DLD1 (cell line): Measurements from ENCODE around the gene ADGRV1.

Experiments
- in situ Hi-C: cut with HindIII; loops from 2 replicates; pipeline ENCODE4 v1.10.0; 2017; ENCODE audit warnings: low sequenced_read_pairs

The ADGRV1 gene

GRCh38 chr5:91174396-91174795 is 615.8 kb downstream of the ADGRV1 start:
- in situ Hi-C loops, result no loop called here

GRCh38 chr5:91175708-91176107 is 617.1 kb downstream of the ADGRV1 start:
- in situ Hi-C loops, result no loop called here

- in situ Hi-C loops, result no loop called here
Observed at GRCh38 chr5:91176288-91177016, 617.9 kb downstream of the ADGRV1 start.

- in situ Hi-C loops, result no loop called here
Observed at GRCh38 chr5:91177085-91177484, 618.5 kb downstream of the ADGRV1 start.

GRCh38 chr5:91177639-91178038 is 619.0 kb downstream of the ADGRV1 start:
- in situ Hi-C loops, result no loop called here

GRCh38 chr5:91178461-91178860 is 619.9 kb downstream of the ADGRV1 start:
- in situ Hi-C loops, result no loop called here

- in situ Hi-C loops, result no loop called here
Observed at GRCh38 chr5:91179018-91179417, 620.4 kb downstream of the ADGRV1 start.

GRCh38 chr5:91180506-91180905 is 621.9 kb downstream of the ADGRV1 start:
- in situ Hi-C loops, result no loop called here

GRCh38 chr5:91182763-91183162 is 624.2 kb downstream of the ADGRV1 start:
- in situ Hi-C loops, result no loop called here

- in situ Hi-C loops, result no loop called here
Observed at GRCh38 chr5:91183743-91184142, 625.1 kb downstream of the ADGRV1 start.

GRCh38 chr5:91186101-91186500 is 627.5 kb downstream of the ADGRV1 start:
- in situ Hi-C loops, result no loop called here

GRCh38 chr5:91187032-91187431 is 628.4 kb downstream of the ADGRV1 start:
- in situ Hi-C loops, result no loop called here

- in situ Hi-C loops, result no loop called here
Observed at GRCh38 chr5:91188755-91189154, 630.2 kb downstream of the ADGRV1 start.

GRCh38 chr5:91189480-91190313 is 631.1 kb downstream of the ADGRV1 start:
- in situ Hi-C loops, result no loop called here

- in situ Hi-C loops, result no loop called here
Observed at GRCh38 chr5:91190314-91190690, 631.7 kb downstream of the ADGRV1 start.

- in situ Hi-C loops, result no loop called here
Observed at GRCh38 chr5:91194824-91195381, 636.3 kb downstream of the ADGRV1 start.

- in situ Hi-C loops, result loop anchor here (25.0 kb wide), 1 partner anchor 187 kb away; the partner anchor contains the start of gene ARRDC3
Observed at GRCh38 chr5:91200692-91201091, 642.1 kb downstream of the ADGRV1 start.

- in situ Hi-C loops, result loop anchor here (25.0 kb wide), 1 partner anchor 181 kb away; the partner anchor contains the start of gene ARRDC3
Observed at GRCh38 chr5:91206103-91206502, 647.5 kb downstream of the ADGRV1 start.

GRCh38 chr5:91206734-91207133 is 648.1 kb downstream of the ADGRV1 start:
- in situ Hi-C loops, result loop anchor here (25.0 kb wide), 1 partner anchor 181 kb away; the partner anchor contains the start of gene ARRDC3

GRCh38 chr5:91207248-91207647 is 648.7 kb downstream of the ADGRV1 start:
- in situ Hi-C loops, result loop anchor here (25.0 kb wide), 1 partner anchor 180 kb away; the partner anchor contains the start of gene ARRDC3

- in situ Hi-C loops, result loop anchor here (25.0 kb wide), 1 partner anchor 175 kb away; the partner anchor contains the start of gene ARRDC3
Observed at GRCh38 chr5:91211997-91212713, 653.6 kb downstream of the ADGRV1 start.
